ENCODE results near the gene TRIM9. TPM values are rescaled to one million over a fixed set of nuclear protein-coding genes. Genes with fewer than 3 reads are reported as not detected.

Gene TRIM9
- total and polyA plus RNA-seq, 9 of the 15 experiments (the other 6 are each of a cell fraction or from before 2014, with no cell fraction given), result 0.03 to 0.15 (median 0.04) TPM; not detected in 4

- in situ Hi-C loops (cut with MboI) (no loop called here), intact Hi-C loops (cut with micrococcal nuclease) (no loop called here)
- DNase-seq (ENCODE audit: extremely low read depth in 1 of 4, low spot score in 3 of 4) (no peak), ATAC-seq (no peak), FAIRE-seq (no peak)
- ChIA-PET POLR2A (interaction anchor here (0.7 kb wide), 1 partner anchor 51 kb away, joined by 3 read pairs; no protein-coding TSS in a partner anchor), CTCF (ENCODE audit: low intra/inter-chr PET ratio) (no interaction called here)
- Histone ChIP-seq H3K27me3 (ENCODE audit: control insufficient read depth in 2 of 2, insufficient read depth in 2 of 2, low read length in 2 of 2) (no peaks in the 10 kb centered on the region), H3K4me1 (replicated peaks in 1 of 2; ENCODE audit: control insufficient read depth in 2 of 2, insufficient read depth in 2 of 2, low read length in 2 of 2) (peaks cover 0 to 4% of the 10 kb centered on the region in 2 experiments; a peak in 2 of 5 replicates), H3K9ac (ENCODE audit: insufficient read depth in 1 of 2, low read depth in 2 of 2, low read length in 2 of 2) (no peak overlapping the region), H3K36me3 (ENCODE audit: control insufficient read depth, insufficient read depth, low read length) (no peaks in the 10 kb centered on the region), H4K20me1 (replicated peaks; ENCODE audit: control insufficient read depth, insufficient read depth, low read length) (no peaks in the 10 kb centered on the region), H3K27ac (ENCODE audit: extremely low read depth, low read depth, low read length) (no peak overlapping the region), H3K9me1 (ENCODE audit: control insufficient read depth, insufficient read depth, low read length) (no peaks in the 10 kb centered on the region), H3K9me3 (replicated peaks; ENCODE audit: control insufficient read depth, insufficient read depth, low read depth, low read length) (no peaks in the 10 kb centered on the region), H2AFZ (ENCODE audit: low read depth, low read length) (no peak overlapping the region), H3K4me3 (no peak overlapping the region), H3K4me2 (ENCODE audit: insufficient read depth, low read length) (no peak overlapping the region), H3K79me2 (ENCODE audit: control insufficient read depth, insufficient read depth, low read length) (no peaks in the 10 kb centered on the region)
- no peak for TF ChIP-seq BMI1 (IDR thresholded peaks at IDR 0.05; ENCODE audit: low read length)
- no peak for TF ChIP-seq HBP1 (CRISPR knock-in tag; IDR thresholded peaks at IDR 0.05)
- TF ChIP-seq ZNF444 (CRISPR knock-in tag; IDR thresholded peaks at IDR 0.05), result no peak
- no peak for TF ChIP-seq RERE (CRISPR knock-in tag; IDR thresholded peaks at IDR 0.05; ENCODE audit: borderline replicate concordance)
- no peak for TF ChIP-seq ZNF133 (CRISPR knock-in tag; IDR thresholded peaks at IDR 0.05)
- TF ChIP-seq L3MBTL2 (IDR thresholded peaks at IDR 0.05), result no peak
- TF ChIP-seq E2F3 (CRISPR knock-in tag; IDR thresholded peaks at IDR 0.05), result no peak
- TF ChIP-seq HDAC2 (IDR thresholded peaks at IDR 0.05), result no peak
- no peak for TF ChIP-seq GABPB2 (CRISPR knock-in tag; conservative IDR thresholded peaks at IDR 0.05)
- TF ChIP-seq PHF21A (IDR thresholded peaks at IDR 0.05; ENCODE audit: borderline replicate concordance, low read depth), result no peak
- TF ChIP-seq ZNF79 (CRISPR knock-in tag; IDR thresholded peaks at IDR 0.05; ENCODE audit: low read depth), result no peak
- no peak for TF ChIP-seq ZNF253 (CRISPR knock-in tag; conservative IDR thresholded peaks at IDR 0.05)
- no peak for TF ChIP-seq E2F5 (CRISPR knock-in tag; IDR thresholded peaks at IDR 0.05)
- no TSS peak for BruUV-seq (replicated peaks)
- 7% methylated on average over 2 of the region's 2 CpGs for WGBS (ENCODE audit: insufficient coverage, low coverage, missing lambda C conversion rate)
These were observed 8.9 kb downstream of the TRIM9 start for GRCh38 chr14:51086044-51086443.

Data from K562 (cell line).